Stomach (tissue), 9 donors: ENCODE measurements around the gene EML6. TPM values are rescaled to one million over a fixed set of nuclear protein-coding genes. Genes with fewer than 3 reads are reported as not detected.

Source experiments
- DNase-seq, 2 donors: peaks; one replicate each; pipeline versions ENCODE4 v3.0.0 to v3.0.0-alpha.2; 2013 to 2019
- H3K27ac ChIP-seq, 5 donors: fragments of 200-600 bp in 4 of 5; sonication (generic) in 4 of 5; one replicate each; pipeline ENCODE4 v1.5.1; 2013 to 2019; ENCODE audit warnings: mild to moderate bottlenecking in 1 of 5, moderate library complexity in 1 of 5
- H3K27me3 ChIP-seq, 3 donors: fragments of 200-600 bp; sonication (generic); one replicate each; pipeline ENCODE4 v1.5.1; 2017 to 2019; ENCODE audit warnings: mixed run types in 1 of 3
- H3K36me3 ChIP-seq, 4 donors: fragments of 200-600 bp; sonication (generic); 1 replicate in 3 of 4; 2 replicates in 1 of 4; pipeline ENCODE4 v1.5.1; 2016 to 2019
- H3K4me1 ChIP-seq, 4 donors: fragments of 200-600 bp; sonication (generic); one replicate each; pipeline ENCODE4 v1.5.1; 2016 to 2019
- H3K4me3 ChIP-seq, 4 donors: fragments of 200-600 bp; sonication (generic) in 3 of 4; one replicate each; pipeline ENCODE4 v1.5.1; 2016 to 2019; ENCODE audit warnings: mild to moderate bottlenecking in 1 of 4
- H3K9me3 ChIP-seq, 4 donors: fragments of 200-600 bp; sonication (generic); one replicate each; pipeline ENCODE4 v1.5.1; 2016 to 2019
- EP300 ChIP-seq: sonication (generic); formaldehyde crosslinking; IDR thresholded peaks from one replicate; pipeline ENCODE4 v1.6.1; 2017; ENCODE audit warnings: antibody characterized with exemption
- POLR2A ChIP-seq, 4 donors: fragments of 450-650 bp; IDR thresholded peaks; one replicate each; pipeline ENCODE4 v1.6.1; 2016; ENCODE audit warnings: antibody characterized with exemption in 4 of 4, control low read depth in 2 of 4, mild to moderate bottlenecking in 1 of 4, moderate library complexity in 1 of 4
- POLR2AphosphoS5 ChIP-seq, 3 donors: sonication (generic); formaldehyde crosslinking; IDR thresholded peaks; one replicate each; pipeline ENCODE4 v1.6.1; 2016; ENCODE audit warnings: antibody characterized with exemption in 3 of 3
- WGBS, 5 donors: extraction: QIAGEN DNeasy Blood & Tissue Kit in 3 of 5; methylation state at CpG; one replicate each; pipeline versions ENCODE4 v1.1.5 to v1.1.7; 2013 to 2018; 5-methylcytosine and 5-hydroxymethylcytosine counted together
- intact Hi-C: fragments of 100-400 bp; cut with DNase I; formaldehyde crosslinking; loops from one replicate; pipeline ENCODE4 v1.15.1; 2023; ENCODE audit warnings: low total_unique reads
- polyA plus RNA-seq, 3 donors: library from polyadenylated mRNA; stranded (reverse); fragments of 200-250 nt; gene quantifications; one replicate each; pipeline ENCODE4 v1.2.3, GENCODE V29; 2013
- total RNA-seq, 5 donors: library from RNA; depleted of rRNA; stranded (reverse); fragments of >200 nt; gene quantifications; one replicate each; pipeline versions ENCODE4 v1.1.0 to v1.2.3, GENCODE V29; 2014 to 2016
- TF ChIP-seq, protein P1 (sequence below), 7 experiments: fragments of 450-650 bp in 4 of 7; fragments of 200-600 bp in 3 of 7; sonication (generic) in 3 of 7; IDR thresholded peaks; one replicate each; pipeline ENCODE4 v1.5.1; 2016 to 2019; ENCODE audit warnings: antibody characterized with exemption in 7 of 7, control low read depth in 2 of 7, mild to moderate bottlenecking in 1 of 7
- donor health status: healthy with polysubstance abuse.
- donor health status: Bipolar disorder and iron deficiency.
- donor health status: healthy.

EML6 gene
- total and polyA plus RNA-seq, 8 donors = 0.45 to 10.1 (median 1.8) TPM; not detected in 1

DNA sequence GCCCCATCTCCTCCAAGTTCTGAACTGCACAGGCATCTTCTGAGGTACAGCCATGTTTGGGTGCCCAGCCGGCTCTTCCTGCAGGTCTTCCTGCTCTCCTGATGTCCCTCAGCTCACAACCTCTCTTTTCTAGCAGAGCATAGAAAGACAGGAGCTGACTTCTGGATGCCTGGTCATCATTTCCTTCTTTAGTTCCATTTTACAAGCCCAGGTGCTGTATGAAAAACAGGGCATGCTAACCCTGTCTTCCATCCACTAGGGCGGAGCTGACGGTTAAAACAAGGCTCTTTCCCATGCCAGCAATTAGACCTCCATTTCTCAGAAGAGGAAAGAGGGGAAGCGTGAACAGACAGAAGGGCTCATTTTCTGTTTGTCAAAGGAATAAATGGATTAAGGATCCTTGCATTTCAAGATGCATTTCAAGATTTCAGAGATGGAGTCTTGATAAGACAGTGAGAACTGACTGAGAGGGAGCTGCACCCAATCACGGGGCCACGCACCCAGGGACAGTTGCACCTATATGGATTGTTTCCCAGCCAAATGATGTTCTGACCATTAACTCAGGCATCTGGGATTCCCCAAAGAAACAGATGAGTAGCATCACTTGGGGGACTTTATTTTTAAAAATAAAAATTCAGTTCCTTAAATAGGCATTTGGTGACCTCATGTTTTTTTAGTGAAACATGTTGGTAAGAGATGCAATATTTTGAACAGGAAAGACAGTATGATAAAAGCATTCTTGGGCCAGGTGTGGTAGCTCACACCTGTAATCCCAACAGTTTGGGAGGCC lies 45.8 kb upstream of the EML6 start:
- Histone ChIP-seq H3K4me1 (peaks cover 17 to 29% (median 27%) of the 10 kb centered on the region in 4 donors), H3K27ac (no peak overlapping the region), H3K36me3 (no peaks in the 10 kb centered on the region), H3K4me3 (no peak overlapping the region), H3K9me3 (no peaks in the 10 kb centered on the region), H3K27me3 (no peaks in the 10 kb centered on the region)
- TF ChIP-seq POLR2A (IDR thresholded peaks at IDR 0.05) (no peak), EP300 (no peak), POLR2AphosphoS5 (IDR thresholded peaks at IDR 0.05) (no peak)
- TF ChIP-seq, protein P1, sequence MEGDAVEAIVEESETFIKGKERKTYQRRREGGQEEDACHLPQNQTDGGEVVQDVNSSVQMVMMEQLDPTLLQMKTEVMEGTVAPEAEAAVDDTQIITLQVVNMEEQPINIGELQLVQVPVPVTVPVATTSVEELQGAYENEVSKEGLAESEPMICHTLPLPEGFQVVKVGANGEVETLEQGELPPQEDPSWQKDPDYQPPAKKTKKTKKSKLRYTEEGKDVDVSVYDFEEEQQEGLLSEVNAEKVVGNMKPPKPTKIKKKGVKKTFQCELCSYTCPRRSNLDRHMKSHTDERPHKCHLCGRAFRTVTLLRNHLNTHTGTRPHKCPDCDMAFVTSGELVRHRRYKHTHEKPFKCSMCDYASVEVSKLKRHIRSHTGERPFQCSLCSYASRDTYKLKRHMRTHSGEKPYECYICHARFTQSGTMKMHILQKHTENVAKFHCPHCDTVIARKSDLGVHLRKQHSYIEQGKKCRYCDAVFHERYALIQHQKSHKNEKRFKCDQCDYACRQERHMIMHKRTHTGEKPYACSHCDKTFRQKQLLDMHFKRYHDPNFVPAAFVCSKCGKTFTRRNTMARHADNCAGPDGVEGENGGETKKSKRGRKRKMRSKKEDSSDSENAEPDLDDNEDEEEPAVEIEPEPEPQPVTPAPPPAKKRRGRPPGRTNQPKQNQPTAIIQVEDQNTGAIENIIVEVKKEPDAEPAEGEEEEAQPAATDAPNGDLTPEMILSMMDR (IDR thresholded peaks at IDR 0.05) = no peak
- intact Hi-C loops = no loop called here
- DNase-seq = no peak
- 91 to 97% (median 94%) methylated on average over 6 of the region's 6 CpGs for WGBS, 5 donors

DNA sequence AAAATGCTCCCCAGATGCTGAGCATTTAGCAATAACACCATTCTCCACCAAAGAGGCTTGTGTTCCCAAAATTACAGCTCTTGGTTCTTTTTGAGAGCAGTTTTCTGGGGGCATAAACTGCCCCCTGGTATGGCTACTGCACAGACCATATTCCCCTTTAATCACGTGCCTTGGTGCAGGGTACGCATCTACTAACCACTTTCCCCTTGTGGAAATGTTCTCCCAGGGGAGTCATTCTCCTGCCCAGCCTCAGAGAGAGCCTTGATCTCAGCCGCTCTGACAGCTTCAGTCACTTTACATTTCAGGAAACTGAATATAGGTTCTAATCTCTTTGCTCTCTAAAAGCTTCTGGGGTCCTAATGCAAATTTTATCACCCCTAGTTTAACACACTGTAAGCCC lies 44.7 kb upstream of the EML6 start:
- 85 to 94% (median 87%) methylated on average over 3 of the region's 3 CpGs for WGBS, 5 donors
- intact Hi-C loops = no loop called here
- no peaks in the 10 kb centered on the region for H3K9me3 ChIP-seq

DNA sequence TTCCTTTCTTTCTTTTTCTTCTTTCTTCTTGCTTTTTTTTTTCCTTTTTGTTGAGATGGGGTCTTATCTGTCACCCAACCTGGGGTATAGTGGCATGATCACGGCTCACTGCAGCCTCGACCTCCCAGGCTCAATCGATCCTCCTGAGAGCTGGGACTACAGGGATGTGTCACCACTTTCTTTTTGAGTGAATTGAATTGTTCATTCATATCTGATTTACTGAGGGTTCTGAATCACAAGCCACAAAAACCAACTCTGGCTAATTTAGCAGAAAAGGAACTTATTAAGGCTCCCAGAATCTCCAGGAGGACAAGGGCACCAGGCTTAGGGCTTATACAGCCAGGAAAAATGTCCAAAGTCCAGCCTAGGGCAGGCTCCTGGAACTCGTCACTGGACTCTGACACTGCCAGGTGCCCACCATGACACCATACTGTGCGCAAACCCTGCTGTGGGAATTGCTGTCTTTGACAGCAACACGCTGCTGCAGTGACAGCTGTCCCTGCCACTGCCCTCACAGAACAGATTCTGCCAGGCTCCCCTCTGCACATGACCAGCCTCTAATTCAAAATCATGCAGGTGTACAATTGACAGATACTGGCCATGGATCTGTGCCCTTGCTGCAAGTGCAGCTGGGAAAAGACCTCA lies 42.9 kb upstream of the EML6 start:
- Histone ChIP-seq H3K4me3 (no peak overlapping the region), H3K27ac (no peak overlapping the region), H3K9me3 (no peaks in the 10 kb centered on the region), H3K27me3 (no peaks in the 10 kb centered on the region), H3K4me1 (peaks cover 0 to 5% (median 3%) of the 10 kb centered on the region in 4 donors), H3K36me3 (no peaks in the 10 kb centered on the region)
- WGBS, 5 donors = 60 to 76% (median 72%) methylated on average over 6 of the region's 6 CpGs
- intact Hi-C loops = no loop called here
- no peak for TF ChIP-seq EP300
- TF ChIP-seq, protein P1 (IDR thresholded peaks at IDR 0.05) = no peak
- TF ChIP-seq POLR2AphosphoS5 (IDR thresholded peaks at IDR 0.05) = no peak
- no peak for TF ChIP-seq POLR2A (IDR thresholded peaks at IDR 0.05)
- no peak for DNase-seq

More for the DNA sequence above, 44.7 kb upstream of the EML6 start:
- no peaks in the 10 kb centered on the region for H3K36me3 ChIP-seq
- no peaks in the 10 kb centered on the region for H3K27me3 ChIP-seq
- H3K4me1 ChIP-seq = peaks cover 9 to 21% (median 17%) of the 10 kb centered on the region in 4 donors
- no peak overlapping the region for H3K4me3 ChIP-seq
- TF ChIP-seq EP300 = no peak
- TF ChIP-seq, protein P1 (IDR thresholded peaks at IDR 0.05) = no peak
- no peak for TF ChIP-seq POLR2AphosphoS5 (IDR thresholded peaks at IDR 0.05)
- TF ChIP-seq POLR2A (IDR thresholded peaks at IDR 0.05) = no peak
- DNase-seq = no peak
- H3K27ac ChIP-seq = no peak overlapping the region

DNA sequence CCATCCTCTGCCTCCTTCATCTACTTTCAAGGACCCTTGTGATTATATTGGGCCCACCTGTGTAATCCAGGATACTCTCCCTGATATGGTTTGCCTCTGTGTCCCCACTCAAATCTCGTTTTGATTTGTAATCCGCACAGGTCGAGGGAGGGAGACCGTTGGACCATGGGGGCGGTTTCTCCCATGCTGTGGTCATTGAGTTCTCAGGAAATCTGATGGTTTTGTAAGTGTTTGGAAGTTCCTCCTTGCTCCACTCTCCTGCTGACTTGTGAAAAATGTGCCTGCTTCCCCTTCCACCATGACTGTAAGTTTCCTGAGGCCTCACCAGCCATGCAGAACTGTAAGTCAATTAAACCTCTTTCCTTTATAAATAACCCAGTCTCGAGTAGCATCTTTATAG lies 42.0 kb upstream of the EML6 start:
- no peaks in the 10 kb centered on the region for H3K27me3 ChIP-seq
- H3K4me3 ChIP-seq = no peak overlapping the region
- DNase-seq = no peak
- intact Hi-C loops = no loop called here
- 84 to 92% (median 89%) methylated on average over 6 of the region's 6 CpGs for WGBS, 5 donors
- H3K4me1 ChIP-seq = no peaks in the 10 kb centered on the region
- no peaks in the 10 kb centered on the region for H3K36me3 ChIP-seq
- no peak overlapping the region for H3K27ac ChIP-seq
- H3K9me3 ChIP-seq = no peaks in the 10 kb centered on the region
- TF ChIP-seq, protein P1 (IDR thresholded peaks at IDR 0.05) = no peak
- TF ChIP-seq POLR2AphosphoS5 (IDR thresholded peaks at IDR 0.05) = no peak
- no peak for TF ChIP-seq POLR2A (IDR thresholded peaks at IDR 0.05)
- no peak for TF ChIP-seq EP300
